ENCODE data around the gene CCNC. TPM values are rescaled to one million over a fixed set of nuclear protein-coding genes. Genes with fewer than 3 reads are reported as not detected.
"Not testable (repeated sequence)": the region's sequence is repeated elsewhere in the genome, so short reads cannot be mapped to it uniquely, and the experiment has no call there.

The CCNC gene
- total RNA-seq, 1 experiment from 2014 or later, result 128 TPM

DNA sequence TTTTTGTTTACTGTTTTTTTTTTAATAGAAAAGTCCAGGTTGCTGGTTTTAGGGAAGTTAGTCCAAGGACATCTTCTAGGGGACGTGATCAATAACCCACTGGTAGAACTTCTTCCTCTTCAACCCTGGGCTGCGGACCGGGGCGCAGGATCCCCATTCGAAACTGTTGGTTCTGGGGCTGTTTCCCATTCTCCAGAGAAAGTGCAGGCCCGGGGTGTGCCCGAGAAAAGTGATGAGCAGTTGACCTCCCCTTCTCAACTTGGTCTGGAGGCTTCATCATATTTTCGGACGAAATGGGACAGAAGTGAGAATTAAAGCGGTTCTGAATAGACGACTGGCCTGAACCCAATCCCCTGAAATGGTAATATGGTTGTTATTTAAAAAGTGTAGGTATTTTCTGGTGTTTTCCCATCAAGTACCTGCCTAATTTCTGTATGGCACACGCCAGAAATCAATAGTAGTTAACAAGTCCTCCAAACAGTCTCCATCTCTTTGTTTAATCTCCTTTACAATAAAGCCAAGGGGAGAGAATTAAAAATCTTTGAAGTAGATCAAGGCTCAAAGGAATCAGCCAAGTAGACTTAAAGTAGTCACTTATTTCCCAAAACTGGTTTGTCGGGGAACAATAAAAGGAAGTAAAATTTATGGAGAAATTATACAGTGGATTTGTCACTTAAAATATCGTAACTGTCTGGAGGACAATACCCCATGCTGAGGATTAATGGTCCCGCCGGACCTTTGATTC, 37.6 kb upstream of the CCNC start:
- no peaks in the 10 kb centered on the region for H3K36me3 ChIP-seq
- H3K27me3 ChIP-seq, result no peaks in the 10 kb centered on the region
- no peak overlapping the region for H3K27ac ChIP-seq
- H3K4me3 ChIP-seq, result no peak overlapping the region
- no peak for DNase-seq
- H3K4me1 ChIP-seq, result no peaks in the 10 kb centered on the region
- no peaks in the 10 kb centered on the region for H3K9me3 ChIP-seq (replicated peaks)

DNA sequence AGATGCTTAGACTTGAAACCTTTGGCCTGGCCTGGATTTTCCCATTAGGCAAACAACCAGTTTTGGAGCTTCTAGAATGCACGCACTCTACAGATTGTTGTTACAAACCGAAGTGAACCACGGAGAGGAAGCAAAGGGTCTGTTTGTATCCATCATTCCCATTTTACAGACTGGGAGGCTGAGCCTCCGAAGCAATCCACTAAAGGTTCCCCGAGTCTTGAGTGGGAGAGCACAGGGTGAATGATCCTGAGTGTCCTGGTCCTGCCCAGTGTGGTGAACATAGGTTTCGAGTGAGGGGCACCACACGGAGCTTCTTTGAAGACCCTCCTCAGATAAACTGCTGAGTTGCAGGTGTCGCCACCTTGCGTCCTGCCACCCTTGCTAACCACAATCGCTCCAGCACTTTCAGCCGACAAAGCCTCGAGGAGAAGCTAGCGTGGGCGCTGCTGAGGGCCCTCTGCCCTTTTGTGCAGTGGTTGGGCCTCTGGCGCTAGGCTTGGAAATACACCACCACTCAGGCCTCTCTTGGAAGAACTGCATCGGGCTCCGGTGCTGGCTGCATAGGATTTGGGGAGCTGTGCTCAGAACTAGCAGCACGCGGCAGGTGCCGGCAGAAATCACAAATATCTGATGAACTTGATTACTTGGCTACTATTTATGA, 36.7 kb upstream of the CCNC start:
- no peaks in the 10 kb centered on the region for H3K9me3 ChIP-seq (replicated peaks)
- no peak for DNase-seq
- no peak overlapping the region for H3K4me3 ChIP-seq
- H3K36me3 ChIP-seq, result no peaks in the 10 kb centered on the region
- no peaks in the 10 kb centered on the region for H3K4me1 ChIP-seq
- no peak overlapping the region for H3K27ac ChIP-seq
- no peaks in the 10 kb centered on the region for H3K27me3 ChIP-seq

DNA sequence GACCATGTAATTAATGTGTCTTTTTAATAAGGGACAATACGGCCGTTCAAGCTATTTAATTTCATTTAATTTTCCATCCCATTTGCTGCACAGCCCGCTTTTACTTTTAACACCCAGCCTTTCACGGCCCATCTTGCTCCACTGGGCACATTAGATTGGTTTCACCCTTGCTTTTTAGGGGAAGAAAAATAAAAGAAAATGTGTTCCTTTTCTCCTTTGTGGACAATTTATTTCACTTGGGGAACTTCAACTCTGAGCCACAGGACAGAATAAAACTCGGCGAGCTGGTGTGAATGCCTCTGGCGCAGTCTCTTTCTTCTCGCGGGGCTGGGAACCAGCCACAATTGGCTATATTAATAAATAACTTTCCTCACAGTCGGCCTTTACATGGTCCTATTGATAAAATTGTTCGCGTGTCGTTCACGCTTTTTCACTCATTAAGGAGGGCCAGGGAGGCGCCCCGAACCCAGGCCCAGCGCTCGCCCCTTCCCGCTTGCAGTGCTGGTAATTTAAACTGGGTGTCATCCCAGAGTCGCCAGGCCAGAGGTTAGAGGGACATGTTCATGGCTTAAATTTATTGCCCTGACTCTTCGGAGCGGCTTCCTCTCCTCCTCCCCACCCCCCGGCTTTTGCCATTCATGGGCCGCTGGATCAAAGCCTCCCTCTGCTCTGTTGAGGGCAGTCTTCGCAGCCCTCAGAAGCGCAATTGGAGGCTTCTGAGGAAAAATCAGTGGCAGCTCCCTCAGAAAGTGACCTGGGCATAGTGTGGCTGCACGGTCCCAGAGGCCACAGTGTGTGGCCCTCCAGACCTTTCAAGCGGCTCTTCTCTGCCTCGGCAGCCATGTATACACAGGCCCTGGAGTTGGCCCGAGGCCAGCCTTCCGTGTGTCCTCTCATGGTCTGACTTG, 36.0 kb upstream of the CCNC start:
- Histone ChIP-seq H3K9me3 (replicated peaks) (no peaks in the 10 kb centered on the region), H3K4me1 (no peaks in the 10 kb centered on the region), H3K36me3 (no peaks in the 10 kb centered on the region), H3K4me3 (no peak overlapping the region), H3K27me3 (no peaks in the 10 kb centered on the region), H3K27ac (no peak overlapping the region)
- DNase-seq, result no peak

DNA sequence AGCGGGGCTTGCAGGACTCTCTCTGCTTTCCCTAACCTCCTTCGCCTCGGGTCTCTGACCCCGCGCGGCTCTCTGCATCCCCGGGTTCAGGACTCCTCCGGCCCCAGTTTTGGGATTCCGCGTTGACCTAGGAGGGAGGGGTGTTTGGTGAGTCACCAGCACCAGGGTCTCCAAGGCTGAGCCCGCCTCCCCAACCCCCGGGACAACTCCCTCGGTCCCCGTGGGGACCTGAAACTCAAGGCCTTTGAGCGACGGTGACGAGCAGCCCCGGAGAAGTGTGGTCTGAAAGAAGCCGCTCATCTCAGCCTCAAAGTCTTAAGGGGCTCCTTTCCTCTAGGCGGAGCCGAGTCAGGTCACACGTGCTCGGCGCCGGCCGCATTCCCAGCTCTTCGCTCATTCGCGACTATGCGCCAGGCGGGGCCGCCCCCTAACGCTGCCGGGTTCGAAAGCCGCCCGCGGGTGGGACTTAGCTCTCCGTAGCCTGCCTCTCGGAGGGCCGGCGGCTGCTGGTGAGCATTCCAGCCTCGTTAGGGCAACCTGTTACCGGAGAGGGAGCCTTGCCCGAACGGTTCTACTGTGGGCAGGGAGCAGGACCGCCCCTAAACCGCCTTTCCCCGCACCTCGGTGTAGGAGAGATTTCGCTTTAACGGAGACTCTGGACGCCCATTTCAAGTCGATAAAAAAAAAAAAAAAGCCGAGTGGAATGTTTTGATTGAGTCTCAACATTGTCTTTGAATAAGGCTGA, 35.1 kb upstream of the CCNC start:
- no peak overlapping the region for H3K4me3 ChIP-seq
- H3K4me1 ChIP-seq, result no peaks in the 10 kb centered on the region
- H3K9me3 ChIP-seq (replicated peaks), result no peaks in the 10 kb centered on the region
- H3K27me3 ChIP-seq, result no peaks in the 10 kb centered on the region
- H3K27ac ChIP-seq, result no peak overlapping the region
- no peaks in the 10 kb centered on the region for H3K36me3 ChIP-seq
- no peak for DNase-seq

DNA sequence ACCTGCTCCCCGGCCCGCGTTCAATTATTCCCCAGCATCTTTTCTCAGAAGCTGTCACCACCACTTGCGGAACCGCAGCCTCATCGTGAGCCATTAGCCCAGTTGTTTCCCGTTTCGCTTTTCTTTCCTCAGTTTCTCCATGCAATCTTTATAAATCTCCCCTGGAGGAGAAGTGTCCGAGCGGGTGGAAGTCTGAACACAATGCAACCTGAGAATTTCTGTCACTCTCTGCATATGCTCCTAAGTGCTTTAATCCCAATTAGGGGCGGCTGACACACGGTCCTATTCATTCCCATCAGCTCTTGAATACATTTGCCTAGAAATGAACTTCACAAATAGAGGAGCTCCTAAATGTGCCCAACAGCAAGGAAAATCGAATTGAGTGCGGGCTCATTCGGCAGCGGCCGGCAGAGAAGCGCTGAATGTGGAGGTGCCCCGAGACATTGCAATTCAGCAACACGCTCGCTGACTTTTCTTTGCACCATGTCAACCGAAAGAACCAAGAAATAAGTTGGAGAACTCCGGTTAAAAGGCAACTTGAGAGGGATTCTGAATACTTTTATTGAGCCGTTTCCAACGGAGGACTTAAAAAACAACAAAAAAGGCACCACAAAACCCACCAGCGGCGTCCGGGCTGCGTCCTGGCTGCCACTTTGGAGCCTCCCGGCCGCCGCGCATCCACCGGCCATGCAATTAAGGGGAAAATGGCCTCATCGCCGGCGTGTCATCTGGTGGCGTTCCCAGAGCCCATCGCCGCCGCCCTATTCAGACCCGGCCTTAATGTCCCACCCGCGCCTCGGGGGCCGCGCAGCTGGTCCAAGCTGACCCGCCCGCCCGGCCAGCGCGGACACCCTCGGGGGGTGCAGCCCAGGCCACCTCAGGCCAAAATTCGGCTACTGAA, 34.3 kb upstream of the CCNC start:
- Histone ChIP-seq H3K27ac (no peak overlapping the region), H3K4me3 (no peak overlapping the region), H3K4me1 (no peaks in the 10 kb centered on the region), H3K27me3 (no peaks in the 10 kb centered on the region), H3K36me3 (no peaks in the 10 kb centered on the region), H3K9me3 (replicated peaks) (no peaks in the 10 kb centered on the region)
- no peak for DNase-seq

DNA sequence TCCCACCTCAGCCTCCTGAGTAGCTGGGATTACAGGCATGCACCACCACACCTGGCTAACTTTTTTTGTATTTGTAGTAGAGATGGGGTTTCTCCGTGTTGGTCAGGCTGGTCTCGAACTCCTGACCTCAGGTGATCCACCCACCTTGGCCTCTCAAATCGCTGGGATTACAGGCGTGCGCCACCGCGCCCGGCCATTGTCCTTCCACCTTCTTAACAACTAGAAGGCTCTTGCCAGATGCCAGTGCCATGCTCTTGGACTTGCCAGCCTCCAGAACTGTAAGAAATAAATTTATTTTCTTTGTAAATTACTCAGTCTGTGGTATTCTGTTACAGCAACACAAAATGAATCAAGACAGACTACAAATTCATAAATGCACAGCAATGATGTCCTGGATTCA, 26.2 kb upstream of the CCNC start:
- H3K9me3 ChIP-seq (replicated peaks); H3K27ac ChIP-seq; H3K4me3 ChIP-seq; DNase-seq; H3K36me3 ChIP-seq; H3K27me3 ChIP-seq; H3K4me1 ChIP-seq: not testable (repeated sequence)

DNA sequence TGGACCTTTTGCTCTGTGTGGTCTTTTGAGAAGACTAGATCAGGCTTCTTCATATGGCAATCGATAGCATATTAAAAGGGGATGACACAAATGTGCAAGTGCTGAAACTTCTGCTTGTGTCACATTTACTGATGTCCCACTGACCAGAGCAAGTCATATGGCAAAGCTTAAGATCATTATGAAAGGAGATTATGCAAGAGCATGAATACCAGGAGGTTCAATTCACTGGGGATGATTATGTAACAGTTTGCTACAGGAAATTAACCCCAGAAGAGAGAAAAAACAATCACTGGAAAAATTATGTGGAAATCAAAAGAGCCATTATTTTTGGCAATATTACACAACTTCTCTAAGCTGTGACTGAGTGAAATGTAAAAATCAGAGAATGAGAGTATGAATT, 24.4 kb upstream of the CCNC start:
- no peaks in the 10 kb centered on the region for H3K9me3 ChIP-seq (replicated peaks)

DNA sequence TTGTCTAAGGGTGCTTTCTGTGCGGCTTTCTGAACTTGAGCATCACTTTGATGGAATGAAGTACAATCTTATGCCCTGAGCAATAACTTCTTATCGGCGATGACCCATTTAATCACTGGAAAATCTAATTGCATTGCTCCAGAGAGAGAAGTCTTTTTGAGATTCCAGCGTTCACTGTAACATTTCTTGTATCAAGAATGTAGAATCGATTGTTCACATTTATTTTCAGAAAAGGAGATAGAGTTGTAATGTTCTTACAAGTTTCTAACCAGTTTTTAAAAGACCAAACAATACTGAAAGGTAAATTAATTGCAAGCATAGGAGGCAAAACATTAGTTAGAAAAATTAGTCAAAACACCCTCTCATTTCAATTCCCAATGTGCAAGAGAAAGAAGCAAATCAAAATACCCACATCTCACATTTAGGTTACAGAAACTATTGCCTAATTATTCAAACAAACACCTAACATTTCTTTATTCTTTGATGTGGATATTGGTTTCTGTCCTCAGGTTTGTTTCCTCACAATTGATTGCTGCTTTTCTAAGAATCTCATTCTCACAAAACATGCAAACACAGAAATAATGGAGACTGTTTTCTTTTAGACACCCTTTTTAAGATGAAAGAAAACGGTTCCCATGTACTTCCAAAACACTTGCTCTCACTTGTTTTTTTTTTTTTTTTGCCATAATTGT, 23.4 kb upstream of the CCNC start:
- H3K36me3 ChIP-seq, result no peaks in the 10 kb centered on the region
- no peak overlapping the region for H3K4me3 ChIP-seq
- no peaks in the 10 kb centered on the region for H3K9me3 ChIP-seq (replicated peaks)
- no peak for DNase-seq
- peaks cover 3% of the 10 kb centered on the region; the same call in 1 of the 2 replicates for H3K4me1 ChIP-seq
- 0 out of 2 replicates have a peak, but pooled peaks cover 5% of the 10 kb centered on the region for H3K27me3 ChIP-seq
- no peak overlapping the region for H3K27ac ChIP-seq

More for the DNA sequence above, 24.4 kb upstream of the CCNC start:
- Histone ChIP-seq H3K36me3 (no peaks in the 10 kb centered on the region), H3K27me3 (0 out of 2 replicates have a peak, but pooled peaks cover 5% of the 10 kb centered on the region), H3K27ac (no peak overlapping the region), H3K4me3 (no peak overlapping the region), H3K4me1 (peaks cover 3% of the 10 kb centered on the region; the same call in 1 of the 2 replicates)
- DNase-seq, result no peak

DNA sequence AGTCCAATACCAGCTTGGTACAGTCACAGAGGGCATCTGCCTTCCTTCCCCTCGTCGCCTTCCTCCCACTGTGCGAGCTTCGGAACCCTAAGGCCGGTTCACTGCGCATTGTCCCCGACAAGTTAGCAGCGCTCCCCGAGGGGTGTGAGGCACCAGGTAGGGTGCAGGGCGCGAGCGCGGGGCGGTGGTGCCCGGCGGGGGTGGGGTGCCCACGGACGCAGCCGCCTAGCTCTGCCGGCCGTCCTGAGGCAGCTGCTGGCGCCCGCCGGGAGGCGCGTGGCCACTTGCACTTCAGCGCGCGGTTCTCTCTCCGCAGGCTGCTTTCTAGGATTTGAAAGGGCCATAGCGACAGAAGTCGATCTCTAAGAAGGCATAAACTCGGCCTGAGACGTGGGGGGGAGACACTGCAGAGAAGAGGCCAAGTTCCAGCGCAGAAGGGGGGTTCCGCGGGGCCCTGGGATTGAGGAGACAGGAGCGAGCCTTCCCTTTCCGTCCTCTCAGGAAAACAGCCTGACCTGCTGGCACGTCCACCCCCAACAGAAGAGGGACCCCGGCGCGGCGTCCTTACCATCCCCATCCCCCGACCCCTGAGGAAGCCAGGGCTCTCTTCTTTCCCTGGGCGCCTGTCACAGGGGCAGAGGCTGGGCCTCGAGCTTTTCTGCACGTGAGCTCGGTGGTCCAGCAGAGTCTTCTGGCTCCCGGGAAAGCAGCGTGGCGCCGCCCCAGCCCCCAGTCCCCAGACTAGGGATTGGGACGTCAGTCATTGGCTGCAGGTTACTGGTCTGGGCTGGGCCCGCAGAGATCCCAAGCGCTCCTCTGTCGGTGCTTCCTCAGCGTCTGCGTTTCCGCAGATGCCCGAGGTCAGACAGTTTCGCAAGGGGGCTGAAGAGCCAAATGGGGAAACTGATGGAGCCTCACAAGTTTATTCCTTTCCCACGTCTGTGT, 22.5 kb upstream of the CCNC start:
- Histone ChIP-seq H3K4me1 (peaks cover 3% of the 10 kb centered on the region; the same call in 1 of the 2 replicates), H3K9me3 (replicated peaks) (no peaks in the 10 kb centered on the region), H3K27ac (no peak overlapping the region), H3K27me3 (0 out of 2 replicates have a peak, but pooled peaks cover 5% of the 10 kb centered on the region), H3K36me3 (no peaks in the 10 kb centered on the region), H3K4me3 (no peak overlapping the region)
- DNase-seq, result no peak

DNA sequence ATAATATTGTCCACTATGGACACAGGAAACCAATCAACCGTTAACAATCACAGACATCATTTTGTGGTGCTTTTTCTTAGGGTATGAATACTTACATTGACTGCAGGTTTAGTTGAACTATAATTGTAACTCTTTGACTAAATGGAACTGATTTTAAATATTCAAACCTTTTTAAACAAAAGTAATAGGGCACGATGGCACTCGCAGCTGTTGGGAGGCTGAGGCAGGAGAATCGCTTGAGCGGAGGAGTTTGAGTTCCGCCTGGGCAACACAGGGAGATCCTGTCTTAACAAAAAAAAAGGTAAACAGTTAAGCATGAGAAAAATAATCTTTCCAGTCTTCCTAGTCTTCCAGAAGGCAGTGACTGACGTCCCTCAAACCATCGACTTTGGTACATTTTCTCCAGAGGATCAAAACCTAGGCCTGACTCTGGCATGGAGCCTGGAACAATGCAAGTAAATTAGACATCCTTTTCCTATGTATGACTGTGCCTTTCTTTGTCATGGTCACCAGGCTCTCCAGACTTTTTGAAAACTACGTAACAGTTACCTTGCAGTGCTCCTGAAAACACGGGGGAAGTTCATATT, 21.5 kb upstream of the CCNC start:
- Histone ChIP-seq H3K4me3 (peak overlapping the region; percentile 55; the same call in 1 of the 2 replicates), H3K36me3 (no peaks in the 10 kb centered on the region), H3K9me3 (replicated peaks) (no peaks in the 10 kb centered on the region), H3K27me3 (no peaks in the 10 kb centered on the region), H3K4me1 (peaks cover 3% of the 10 kb centered on the region; the same call in 1 of the 2 replicates), H3K27ac (no peak overlapping the region)
- DNase-seq, result no peak

DNA sequence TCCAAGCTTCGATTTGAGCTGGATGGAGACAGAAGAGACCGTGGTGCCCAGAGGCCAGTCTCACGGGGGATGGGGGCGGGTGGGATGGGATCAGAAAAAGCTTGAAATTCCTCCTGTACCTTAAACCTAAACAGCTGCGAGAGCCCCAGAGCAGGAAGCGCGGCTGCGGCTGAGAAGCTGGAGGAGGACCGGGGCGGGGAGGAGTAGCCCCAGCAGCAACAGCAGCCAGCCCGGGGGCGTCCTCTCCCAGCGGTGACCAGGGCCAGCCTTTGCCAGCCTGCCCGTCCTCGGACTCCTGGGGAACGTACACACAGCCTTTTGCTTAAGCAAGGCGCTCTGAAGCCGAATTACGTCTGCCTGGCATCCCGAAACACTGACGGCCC, 20.8 kb upstream of the CCNC start:
- no peak overlapping the region for H3K27ac ChIP-seq
- H3K4me1 ChIP-seq, result peaks cover 3% of the 10 kb centered on the region; the same call in 1 of the 2 replicates
- H3K9me3 ChIP-seq (replicated peaks), result no peaks in the 10 kb centered on the region
- no peaks in the 10 kb centered on the region for H3K36me3 ChIP-seq
- DNase-seq, result peak; percentile 63 to 69
- peaks cover 3% of the 10 kb centered on the region; the same call in 1 of the 2 replicates for H3K27me3 ChIP-seq
- peak overlapping the region; percentile 55 for H3K4me3 ChIP-seq

Measured in SJCRH30 (cell line).